ENCODE data around the gene SGPL1.
"Not testable (repeated sequence)": the region's sequence is repeated elsewhere in the genome, so short reads cannot be mapped to it uniquely, and the experiment has no call there.

SGPL1 gene, protein sequence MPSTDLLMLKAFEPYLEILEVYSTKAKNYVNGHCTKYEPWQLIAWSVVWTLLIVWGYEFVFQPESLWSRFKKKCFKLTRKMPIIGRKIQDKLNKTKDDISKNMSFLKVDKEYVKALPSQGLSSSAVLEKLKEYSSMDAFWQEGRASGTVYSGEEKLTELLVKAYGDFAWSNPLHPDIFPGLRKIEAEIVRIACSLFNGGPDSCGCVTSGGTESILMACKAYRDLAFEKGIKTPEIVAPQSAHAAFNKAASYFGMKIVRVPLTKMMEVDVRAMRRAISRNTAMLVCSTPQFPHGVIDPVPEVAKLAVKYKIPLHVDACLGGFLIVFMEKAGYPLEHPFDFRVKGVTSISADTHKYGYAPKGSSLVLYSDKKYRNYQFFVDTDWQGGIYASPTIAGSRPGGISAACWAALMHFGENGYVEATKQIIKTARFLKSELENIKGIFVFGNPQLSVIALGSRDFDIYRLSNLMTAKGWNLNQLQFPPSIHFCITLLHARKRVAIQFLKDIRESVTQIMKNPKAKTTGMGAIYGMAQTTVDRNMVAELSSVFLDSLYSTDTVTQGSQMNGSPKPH

DNA sequence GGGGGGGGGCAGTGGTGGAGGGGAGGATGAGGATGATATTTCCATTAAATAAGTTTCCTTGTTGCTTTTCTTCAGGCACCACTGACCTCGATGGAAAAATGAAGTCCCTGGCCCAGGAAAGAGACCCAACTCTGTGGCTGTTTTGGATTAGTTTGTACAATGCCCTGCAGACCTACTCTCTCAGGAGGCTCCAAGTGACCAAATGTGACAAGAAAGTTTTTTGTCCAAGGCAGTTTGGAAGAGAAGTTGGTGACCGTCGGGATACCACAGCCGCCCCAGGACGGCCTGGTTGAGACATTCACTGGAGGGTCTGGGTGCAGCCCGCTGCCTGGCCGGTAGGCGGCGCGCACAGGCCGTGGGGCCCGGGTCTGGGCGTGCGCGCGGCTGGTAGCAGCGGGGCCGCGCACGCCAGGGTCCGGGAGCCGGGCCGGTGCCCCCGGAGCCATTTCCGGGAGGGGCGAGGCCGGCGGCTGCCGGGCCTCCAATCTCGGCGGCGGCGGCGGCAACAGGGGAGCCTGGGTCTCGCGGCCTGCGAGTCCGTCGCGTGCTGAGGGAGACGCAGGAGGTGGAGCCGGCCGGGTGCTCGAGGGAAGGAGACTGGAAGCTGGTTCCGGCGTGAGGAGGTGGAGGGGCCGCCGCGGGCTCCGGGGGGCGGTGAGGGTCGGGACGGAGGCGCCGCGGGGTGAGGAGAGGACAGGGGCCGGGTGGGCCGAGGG is at the start of gene SGPL1:
TSS of gene SGPL1 (plus strand) at position 445 of the 716 bp plus-strand sequence. CDS start 906 bp downstream, outside the sequence.
- DNase-seq (ENCODE audit: low read depth): peak; percentile 8

DNA sequence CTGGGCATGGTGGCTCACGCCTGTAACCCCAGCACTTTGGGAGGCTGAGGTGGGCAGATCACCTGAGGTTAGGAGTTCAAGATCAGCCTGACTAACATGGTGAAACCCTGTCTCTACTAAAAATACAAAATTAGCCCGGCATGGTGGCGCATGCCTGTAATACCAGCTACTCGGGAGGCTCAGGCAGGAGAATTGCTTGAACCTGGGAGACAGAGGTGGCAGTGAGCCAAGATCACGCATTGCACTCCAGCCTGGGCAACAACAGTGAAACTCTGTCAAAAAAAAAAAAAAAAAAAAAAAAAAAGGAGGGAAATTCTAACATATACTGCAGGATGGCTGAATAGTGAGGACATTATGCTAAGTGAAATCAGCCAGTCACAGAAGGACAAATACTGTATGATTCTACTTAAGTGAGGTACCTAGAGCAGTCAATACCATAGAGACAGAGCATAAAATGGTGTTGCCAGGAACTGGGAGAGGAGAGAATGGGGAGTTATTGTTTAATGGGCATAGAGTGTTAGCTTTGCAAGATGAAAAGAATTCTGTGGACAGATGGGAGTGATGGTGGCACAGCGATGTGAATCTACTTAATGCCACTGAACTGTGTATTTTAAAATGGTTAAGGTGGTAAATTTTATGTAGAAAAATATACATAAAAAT is 47.6 kb upstream of the SGPL1 start:
- not testable (repeated sequence) for DNase-seq (ENCODE audit: low read depth)

DNA sequence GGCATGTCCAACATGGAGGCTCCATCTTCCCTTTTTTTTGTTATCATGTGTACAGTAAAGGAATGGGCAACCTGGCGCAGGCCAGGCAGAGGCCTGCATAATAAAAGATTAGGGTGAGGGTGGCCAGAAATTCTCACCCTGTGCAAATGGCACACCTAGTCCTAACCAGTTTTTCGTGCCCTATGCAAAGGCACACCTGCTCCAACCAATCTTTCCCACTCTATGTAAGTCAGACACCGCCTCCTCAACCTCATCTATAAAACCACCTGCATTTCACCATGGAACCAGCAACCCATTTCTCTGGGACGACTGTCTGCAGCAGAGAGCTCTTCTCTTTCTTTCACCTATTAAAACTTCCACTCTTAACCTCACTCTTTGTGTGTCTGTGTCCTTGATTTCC is 46.6 kb upstream of the SGPL1 start:
- no peak for DNase-seq (ENCODE audit: low read depth)

DNA sequence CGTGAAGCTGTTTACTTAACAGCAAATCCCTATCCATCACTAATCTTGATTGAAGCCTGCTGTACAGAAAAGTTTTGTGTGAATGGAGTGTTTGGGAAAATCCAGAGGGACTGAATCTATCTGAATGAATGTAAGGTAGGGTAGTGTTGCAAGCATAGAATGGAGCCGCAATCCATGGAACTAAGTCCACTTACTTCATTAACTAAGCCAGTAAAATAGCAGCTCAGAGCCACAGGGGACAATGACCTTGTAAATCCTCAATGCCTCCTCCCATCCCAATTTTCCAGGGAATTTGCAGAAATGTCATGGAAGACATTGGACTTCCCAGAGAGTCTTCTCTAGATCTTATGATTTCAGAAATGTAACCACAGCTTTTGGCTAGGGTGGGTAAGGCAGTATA is 45.7 kb upstream of the SGPL1 start:
- no peak for DNase-seq (ENCODE audit: low read depth)

DNA sequence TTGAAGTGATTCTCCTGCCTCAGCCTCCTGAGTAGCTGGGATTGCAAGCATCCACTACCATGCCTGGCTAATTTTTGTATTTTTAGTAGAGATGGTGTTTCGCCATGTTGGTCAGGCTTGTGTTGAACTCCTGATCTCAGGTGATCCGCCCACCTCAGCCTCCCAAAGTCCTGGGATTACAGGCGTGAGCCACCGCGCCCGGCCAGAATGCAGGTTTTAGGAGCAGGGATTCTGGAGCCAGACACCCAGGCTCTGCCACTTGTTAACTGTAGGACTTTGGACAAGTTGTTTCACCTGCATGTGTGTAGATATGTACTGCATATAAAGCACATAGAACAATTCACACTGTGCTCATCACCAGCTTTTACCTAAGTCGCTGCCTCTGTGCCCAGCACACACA is 45.2 kb upstream of the SGPL1 start:
- DNase-seq (ENCODE audit: low read depth): not testable (repeated sequence)

DNA sequence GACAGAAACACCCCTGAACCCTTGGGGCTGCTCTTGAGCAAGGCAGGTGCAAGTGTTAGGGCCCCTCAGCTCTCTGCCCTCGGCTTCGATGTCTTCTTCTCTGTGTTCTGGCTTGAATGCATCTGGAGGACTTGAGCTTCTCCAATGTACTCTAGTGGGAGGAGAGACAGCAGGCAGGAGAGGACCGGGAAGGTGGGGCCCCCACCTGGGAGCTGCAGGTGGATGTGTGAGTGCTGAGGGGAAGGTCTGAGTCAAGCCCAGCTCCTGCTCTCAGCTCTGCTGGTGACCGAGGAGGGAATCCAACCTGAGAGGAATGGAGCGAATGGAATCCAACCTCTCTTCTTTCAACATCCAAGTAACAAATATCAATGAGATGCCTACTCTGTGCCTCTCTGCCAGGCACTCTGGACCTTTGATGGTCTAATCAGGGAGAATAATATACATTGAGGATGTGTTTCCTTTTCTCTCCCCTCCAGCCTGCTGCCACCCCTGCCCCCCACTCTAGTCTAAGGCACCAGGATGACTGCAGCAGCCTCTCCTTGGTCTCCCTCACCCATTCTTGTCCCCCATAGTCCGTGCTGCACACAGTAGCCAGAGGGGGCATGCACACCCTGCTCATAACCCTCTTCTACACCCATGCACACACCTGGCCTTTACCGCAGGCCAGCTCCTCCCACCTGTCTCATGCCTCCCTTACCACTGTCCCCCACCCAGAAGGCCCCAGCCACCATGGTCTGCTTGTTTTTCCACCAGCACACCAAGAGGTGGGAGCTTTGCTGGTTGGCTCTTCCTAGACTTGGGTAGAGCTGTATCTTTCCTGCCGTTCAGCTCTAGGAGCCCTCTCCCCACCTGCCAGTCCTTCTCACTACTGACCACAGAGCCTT is 44.2 kb upstream of the SGPL1 start:
- no peak for DNase-seq (ENCODE audit: low read depth)

DNA sequence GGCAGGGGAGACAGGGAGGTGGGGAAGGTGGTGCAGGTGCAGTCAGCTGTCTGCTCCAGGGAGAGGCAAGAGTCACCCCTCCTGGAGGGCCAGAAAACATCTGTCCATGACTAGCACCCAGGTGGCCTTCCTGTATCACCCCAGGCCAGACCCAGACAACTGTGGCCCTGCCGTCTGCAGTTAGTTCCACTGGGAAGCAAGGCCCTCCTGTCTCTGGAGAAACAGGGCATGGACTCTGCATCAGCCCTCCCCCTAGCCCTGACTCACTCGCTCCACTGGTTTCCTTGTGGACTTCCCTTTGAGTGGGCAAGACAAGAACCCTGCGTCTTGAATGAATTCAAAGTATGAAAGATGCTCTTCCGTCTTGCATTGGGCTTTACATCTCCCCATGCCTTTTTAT is 43.1 kb upstream of the SGPL1 start:
- no peak for DNase-seq (ENCODE audit: low read depth)

DNA sequence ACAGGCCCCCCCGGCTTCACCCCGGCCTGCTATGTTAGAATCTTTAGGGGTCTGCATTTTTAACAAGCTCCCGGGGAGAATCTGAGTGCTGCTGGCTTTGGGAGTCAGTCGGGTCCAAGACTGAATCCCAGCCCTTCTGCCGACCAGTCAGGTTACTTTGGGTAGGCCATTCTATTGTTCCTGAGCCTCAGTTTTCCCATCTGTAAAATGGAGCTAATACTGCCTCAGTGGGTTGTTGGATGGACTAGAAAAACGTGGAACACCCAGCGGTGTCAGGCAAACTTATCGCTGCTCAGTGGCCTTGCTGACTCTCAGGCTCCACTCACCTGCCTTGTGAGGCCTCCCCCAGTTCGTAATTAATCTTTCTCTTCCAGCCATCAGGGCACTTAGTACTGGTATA is 42.3 kb upstream of the SGPL1 start:
- no peak for DNase-seq (ENCODE audit: low read depth)

DNA sequence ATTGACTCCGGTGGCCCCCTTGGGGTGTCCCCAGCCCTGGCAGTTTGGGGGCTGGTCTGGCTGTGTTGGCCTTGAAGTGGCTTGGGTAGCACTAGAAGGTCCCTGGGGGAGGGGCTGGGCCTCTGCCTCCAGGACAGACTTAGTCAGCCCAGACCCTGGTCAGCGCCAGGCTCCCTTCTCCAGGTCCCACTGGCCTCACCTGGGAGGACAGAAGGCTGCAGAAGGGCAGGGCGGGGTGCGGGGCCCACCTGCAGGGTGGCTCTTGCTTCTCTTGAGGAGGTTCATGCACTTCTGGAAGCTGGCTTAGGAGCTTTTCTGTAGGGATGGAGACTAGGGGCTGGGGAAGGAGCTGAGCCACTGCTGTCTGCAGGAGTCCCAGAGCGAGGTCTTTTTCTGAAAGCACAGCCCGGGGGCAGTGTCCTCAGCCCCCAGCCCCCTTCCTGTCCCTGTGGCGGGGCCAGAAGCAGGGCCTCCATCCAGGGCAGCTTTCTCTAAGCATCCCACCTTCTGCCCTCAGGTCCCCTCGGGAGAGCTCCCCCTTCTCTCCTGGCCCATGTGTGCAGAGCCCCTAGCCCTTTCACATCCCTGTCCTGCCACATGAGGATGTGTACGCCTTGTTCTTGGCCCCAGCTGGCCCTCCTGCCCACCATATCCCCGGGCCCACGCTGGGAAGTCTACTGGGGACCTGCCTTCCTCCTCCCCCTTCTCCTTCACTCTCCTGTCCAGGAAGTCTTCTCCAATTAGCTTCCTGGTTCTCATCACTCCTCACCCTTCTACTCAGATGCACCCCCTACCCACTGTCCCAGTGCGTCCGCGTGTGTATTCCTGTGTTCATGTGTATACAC is 41.6 kb upstream of the SGPL1 start:
- no peak for DNase-seq (ENCODE audit: low read depth)

DNA sequence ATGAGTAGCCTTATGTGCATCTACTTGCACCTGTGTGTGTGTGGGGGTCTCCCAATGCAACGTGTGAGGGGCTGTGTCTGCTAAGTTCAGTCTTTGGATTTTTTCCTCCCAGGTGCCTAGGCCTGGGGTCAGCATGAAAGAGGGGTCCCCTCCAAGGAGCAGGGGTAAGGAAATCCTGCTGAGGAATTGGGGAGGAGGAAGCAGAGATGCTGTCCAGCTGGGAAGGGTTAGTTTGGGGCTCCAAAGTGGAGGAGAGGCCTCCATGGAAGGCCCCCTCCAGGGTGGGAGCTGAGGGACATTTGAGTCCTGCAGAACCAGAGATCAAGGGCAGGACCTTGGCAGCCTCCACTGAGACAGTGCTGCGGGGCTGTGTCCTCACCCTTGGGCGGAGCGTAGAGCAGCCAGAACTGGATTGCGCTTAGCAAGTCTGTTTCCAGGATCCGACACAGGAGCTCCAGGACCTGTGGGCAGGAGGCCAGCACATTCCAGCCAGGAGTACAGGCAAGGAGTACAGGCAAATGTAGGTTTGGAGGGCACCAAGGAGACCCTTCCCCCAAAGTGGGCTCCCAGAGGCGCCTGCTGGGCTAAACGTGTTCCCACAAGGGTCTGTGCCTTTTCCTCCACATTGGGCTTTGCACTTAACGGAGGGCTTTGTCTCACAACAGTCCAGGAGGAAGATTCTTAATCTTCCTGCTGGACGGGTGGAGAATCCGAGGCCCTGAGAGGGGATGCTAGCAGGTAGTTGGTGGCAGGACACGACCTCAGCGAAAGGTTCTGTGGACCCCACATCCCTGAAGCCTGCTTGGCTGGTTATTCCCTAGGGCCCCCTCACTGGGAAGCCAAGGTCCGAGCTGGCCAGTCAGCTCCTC is 40.7 kb upstream of the SGPL1 start:
- DNase-seq (ENCODE audit: low read depth): no peak

DNA sequence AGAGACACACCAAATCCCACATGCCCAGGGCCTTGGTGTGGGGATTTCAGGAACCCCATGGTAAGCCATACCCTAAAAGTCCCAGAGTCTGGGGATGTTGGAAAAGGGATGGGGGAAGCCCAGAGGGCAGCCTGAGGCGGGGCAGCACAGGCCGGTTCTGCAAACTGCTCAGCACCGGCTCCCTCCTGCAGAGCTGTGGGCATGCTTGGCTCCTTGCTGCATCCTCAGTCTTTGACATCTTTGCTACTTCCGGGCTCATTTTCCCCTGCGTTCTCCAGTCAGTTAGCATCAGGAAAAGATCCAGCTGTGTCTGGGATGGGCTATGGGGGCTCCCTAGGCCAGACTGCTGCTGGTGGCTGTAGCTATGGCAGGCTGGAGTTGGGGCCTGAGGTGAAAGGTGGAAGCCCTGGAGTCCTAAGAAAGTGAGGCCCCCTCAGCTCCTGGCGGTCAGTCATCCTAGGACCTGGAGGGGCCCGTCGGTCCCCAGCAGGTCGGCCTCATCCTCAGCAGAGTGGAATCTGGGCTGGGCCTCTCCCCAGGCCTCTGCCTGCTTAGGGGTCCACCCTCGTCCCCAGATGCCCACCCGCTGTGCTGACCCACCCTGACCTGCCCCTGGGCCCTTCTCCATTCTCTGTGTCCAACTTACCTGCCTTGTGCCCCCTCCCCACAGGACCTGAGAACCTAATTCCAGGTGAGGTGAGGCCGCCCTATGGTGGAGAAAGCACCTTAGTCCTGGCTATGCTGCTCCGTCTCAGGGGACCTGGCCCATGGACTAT is 39.9 kb upstream of the SGPL1 start:
- no peak for DNase-seq (ENCODE audit: low read depth)

DNA sequence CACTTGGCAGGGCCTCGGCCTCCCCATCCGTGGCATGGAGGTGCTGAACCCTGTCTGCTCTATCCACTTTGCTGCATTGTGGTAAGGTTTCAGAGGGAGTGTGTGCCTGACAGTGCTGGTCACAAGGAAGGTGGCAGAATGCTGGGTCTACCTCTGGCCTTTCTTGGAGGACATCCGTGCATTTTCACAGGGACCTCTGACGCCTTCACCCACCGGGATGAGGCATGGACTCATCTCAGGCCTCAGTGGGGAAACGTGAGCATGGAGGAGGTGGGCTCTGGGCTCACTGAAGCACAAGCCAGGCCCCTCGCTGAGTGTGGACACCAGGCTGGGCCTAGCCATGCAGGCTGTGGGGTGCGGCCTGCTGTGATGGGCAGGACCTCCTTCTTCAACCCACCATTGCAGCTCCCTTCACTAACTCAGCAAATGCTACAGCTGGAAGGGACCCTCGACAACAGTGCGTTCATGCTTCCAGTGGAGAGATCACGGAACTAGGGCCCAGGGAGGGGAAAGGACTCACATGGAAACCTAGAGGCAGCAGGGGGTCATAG is 39.2 kb upstream of the SGPL1 start:
- DNase-seq (ENCODE audit: low read depth): no peak

DNA sequence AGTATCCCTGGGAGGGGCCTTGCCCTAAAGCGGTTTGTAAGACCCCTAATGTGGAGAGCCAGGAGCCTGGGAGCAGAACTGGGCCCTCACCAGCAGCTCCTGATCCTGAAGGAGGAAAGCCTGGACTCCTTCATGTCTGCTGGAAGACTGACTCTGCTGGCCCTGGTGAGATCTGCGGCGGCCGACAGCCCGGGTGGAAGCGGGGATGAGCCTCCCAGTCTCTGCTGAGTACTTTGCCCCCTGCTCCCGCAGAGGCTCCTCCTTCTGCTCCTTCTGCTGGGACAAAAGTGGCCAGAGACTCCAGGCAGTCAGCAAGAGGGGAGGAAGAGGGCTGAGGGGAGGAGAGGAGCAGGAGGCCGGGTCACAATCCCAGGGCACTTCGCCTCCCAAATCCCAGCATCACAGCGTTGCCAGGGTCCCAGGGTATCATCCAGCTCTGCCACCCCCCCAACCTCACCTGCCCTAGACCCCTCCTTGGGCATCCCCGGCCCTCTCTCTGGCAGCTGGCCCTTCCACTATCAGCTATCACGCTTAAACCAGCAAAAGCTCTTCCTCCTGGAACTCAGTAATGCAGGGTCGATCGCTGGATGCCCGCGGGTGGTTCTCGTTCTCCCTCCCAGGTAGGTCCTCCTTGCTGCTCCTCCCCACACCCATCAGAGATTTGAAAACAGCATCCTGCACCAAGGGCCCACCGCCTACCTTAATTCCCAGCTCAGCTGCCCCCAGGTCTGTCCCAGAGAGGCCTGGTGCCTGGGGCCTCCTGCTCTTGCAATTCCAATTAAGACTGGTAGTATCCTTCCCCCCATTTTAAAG is 38.5 kb upstream of the SGPL1 start:
- DNase-seq (ENCODE audit: low read depth): no peak

DNA sequence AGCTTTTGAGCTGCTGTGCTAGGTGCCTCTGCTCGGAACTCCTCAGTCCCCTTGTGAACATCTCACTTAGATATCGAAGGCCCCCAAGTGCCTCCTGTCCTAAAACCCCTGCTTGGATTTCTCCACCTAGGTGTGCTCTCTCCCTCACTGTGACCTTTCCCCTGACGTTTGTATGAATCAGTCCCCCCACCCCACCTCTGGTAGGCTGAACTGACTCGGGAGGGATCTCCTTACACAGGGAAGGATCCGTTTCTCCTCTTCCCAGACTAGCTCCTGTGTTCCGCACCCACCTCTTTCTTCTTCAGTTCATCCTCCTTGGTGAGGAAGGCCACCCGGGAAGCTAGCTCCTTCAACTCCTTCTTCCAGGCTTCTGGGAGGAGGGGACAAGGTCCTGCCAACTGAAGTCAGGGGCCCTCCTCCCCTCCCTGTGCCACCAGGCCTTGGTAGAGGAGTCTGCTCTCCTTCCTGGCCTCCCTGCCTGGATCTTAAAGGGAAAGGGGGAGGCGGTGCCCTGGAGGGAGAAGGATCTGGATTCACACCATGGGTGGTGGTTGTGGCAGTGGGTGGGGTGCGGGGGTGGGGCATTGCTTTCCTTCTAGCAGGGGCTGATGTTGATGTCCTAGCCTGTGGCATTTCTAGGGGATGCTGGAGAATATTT is 37.4 kb upstream of the SGPL1 start:
- no peak for DNase-seq (ENCODE audit: low read depth)

DNA sequence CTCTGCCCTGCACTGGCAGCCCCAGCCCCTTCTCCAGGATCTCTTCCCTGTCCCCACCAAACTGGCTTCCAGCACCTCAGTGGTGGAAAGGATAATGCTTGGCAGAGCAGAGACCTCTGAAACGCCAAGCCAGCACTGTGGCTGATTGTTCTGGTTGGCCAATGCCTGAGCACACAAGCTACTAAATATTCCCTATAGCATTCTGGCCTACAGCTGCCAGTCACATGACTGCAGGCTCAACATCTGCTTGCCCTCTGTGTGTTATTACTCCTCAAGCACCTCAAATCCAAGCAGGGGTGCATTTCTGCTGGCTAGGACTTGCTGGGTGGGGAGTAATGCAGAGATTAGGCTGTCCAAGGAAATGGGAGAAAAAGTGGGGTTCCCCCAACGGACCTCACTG is 36.7 kb upstream of the SGPL1 start:
- DNase-seq (ENCODE audit: low read depth): no peak

DNA sequence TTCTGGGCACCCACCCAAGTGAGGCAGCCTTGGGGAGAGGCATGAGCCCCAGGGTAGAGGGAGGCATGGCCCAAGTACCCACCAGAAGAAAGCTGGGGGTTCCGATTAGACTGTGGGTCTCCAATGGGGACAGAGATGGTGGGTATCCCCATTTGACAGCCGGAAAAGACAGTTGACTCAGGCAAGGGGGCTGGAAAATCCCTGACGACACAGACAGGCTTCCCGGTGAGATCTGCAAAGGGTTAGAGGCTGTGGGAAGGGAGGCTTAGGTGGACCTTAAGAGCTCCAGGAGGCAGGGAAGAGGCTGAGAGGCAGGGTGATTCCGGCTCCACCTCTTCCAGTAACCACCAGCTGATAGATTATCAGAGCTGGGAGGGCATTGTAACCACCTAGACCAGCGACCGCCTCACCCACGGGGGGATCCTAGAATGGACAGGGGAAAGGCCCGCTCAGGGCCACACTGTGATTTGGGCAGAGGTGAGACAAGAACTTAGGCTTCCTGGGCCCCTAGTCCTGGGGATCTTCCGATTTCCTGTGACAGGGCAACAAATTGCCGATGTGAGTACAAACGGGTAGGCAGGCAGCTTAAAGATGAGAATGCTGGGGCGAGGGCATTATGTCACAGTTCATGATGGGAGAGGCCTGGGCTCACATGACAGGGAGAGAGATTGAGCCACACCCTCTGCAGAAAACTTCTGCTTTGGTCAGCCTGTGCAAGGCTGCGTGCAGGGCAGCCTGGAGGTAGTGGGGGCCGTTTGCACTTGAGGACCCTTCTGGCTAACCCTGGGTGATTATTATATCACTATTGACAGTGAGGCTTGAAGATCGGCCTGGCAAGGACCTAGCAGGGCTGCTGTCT is 36.0 kb upstream of the SGPL1 start:
- no peak for DNase-seq (ENCODE audit: low read depth)

Data from HS-27A (cell line).